Upper lobe of left lung (tissue), 6 donors: ENCODE measurements around the gene SENP7. TPM values are rescaled to one million over a fixed set of nuclear protein-coding genes. Genes with fewer than 3 reads are reported as not detected.
"Not testable (repeated sequence)": the region's sequence is repeated elsewhere in the genome, so short reads cannot be mapped to it uniquely, and the experiment has no call there.

Experiments
- ATAC-seq, 2 donors: fragments of 200-7000 bp; cut with Tn5 transposase; one replicate each; pipeline ENCODE4 v1.9.1; 2022; ENCODE audit warnings: mild to moderate bottlenecking in 2 of 2, moderate library complexity in 2 of 2; ENCODE audit not compliant: low FRiP score in 2 of 2
- DNase-seq, 2 donors: peaks; one replicate each; pipeline ENCODE4 v3.0.0-alpha.2; 2019 to 2020
- H3K27ac ChIP-seq, 4 donors: fragments of 200-600 bp; sonication (generic); one replicate each; pipeline ENCODE4 v1.5.1; 2016 to 2019
- H3K27me3 ChIP-seq, 4 donors: fragments of 200-600 bp; sonication (generic); one replicate each; pipeline ENCODE4 v1.5.1; 2017 to 2019
- H3K36me3 ChIP-seq, 4 donors: fragments of 200-600 bp; sonication (generic); one replicate each; pipeline ENCODE4 v1.5.1; 2016 to 2019
- H3K4me1 ChIP-seq, 4 donors: fragments of 200-600 bp; sonication (generic); one replicate each; pipeline ENCODE4 v1.5.1; 2018 to 2019
- H3K4me3 ChIP-seq, 4 donors: fragments of 200-600 bp; sonication (generic); one replicate each; pipeline ENCODE4 v1.5.1; 2017 to 2019; ENCODE audit warnings: mild to moderate bottlenecking in 2 of 4, moderate library complexity in 1 of 4
- H3K9me3 ChIP-seq, 4 donors: fragments of 200-600 bp; sonication (generic); one replicate each; pipeline ENCODE4 v1.5.1; 2018 to 2019
- CTCF ChIP-seq, 6 experiments: fragments of 450-650 bp in 4 of 6; fragments of 200-600 bp in 2 of 6; sonication (generic) in 2 of 6; IDR thresholded peaks; one replicate each; pipeline ENCODE4 v1.5.1; 2016 to 2019; ENCODE audit warnings: antibody characterized with exemption in 6 of 6
- EP300 ChIP-seq, 4 donors: sonication (generic); formaldehyde crosslinking; IDR thresholded peaks; one replicate each; pipeline ENCODE4 v1.5.1; 2017; ENCODE audit warnings: antibody characterized with exemption in 4 of 4, control low read depth in 2 of 4
- POLR2A ChIP-seq, 4 donors: fragments of 450-650 bp; IDR thresholded peaks; one replicate each; pipeline ENCODE4 v1.5.1; 2016 to 2017; ENCODE audit warnings: antibody characterized with exemption in 4 of 4, mild to moderate bottlenecking in 2 of 4
- POLR2AphosphoS5 ChIP-seq, 2 donors: sonication (generic); formaldehyde crosslinking; IDR thresholded peaks; one replicate each; pipeline ENCODE4 v1.5.1; 2017; ENCODE audit warnings: antibody characterized with exemption in 2 of 2
- WGBS, 2 donors: methylation state at CpG; one replicate each; pipeline ENCODE4 v1.1.5; 2017 to 2018; 5-methylcytosine and 5-hydroxymethylcytosine counted together
- total RNA-seq, 6 donors: library from RNA; depleted of rRNA in 4 of 6; stranded (reverse); fragments of >200 nt in 4 of 6; gene quantifications; one replicate each; pipeline versions ENCODE4 v1.1.0 to v1.2.1, GENCODE V29; 2016 to 2021
- donor health status: DM: no; HTN: no; CAD: no; lungs with moderate emphysema.
- donor health status: DM: no; HTN: yes; CAD: no; lungs with severe emphysema.

The SENP7 gene
- total RNA-seq, 6 donors from 2014 or later: 6.0 to 34.6 (median 14.3) TPM

DNA sequence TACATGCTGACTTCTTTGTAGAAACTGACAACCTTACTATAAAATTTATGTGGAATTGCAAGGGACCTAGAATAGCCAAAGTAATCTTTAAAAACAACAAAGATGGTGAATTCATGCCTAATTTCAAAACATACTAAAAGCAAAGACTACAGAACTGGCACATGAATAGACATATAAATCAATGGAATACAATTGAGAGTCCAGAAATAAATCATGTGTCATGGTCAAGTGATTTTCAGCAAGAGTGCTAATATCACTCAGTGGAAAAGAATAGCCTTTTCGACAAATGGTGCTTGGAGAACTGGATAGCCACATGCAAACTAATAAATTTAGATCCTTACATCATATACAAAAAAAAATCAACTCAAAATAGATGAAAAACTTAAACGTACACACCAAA, 201.3 kb downstream of the SENP7 start:
- no peaks in the 10 kb centered on the region for H3K4me1 ChIP-seq
- no peaks in the 10 kb centered on the region for H3K27me3 ChIP-seq
- no peak overlapping the region for H3K27ac ChIP-seq
- H3K9me3 ChIP-seq: peaks cover 3 to 22% (median 13%) of the 10 kb centered on the region in 4 donors
- TF ChIP-seq EP300 (IDR thresholded peaks at IDR 0.05) (no peak), CTCF (IDR thresholded peaks at IDR 0.05) (no peak), POLR2A (IDR thresholded peaks at IDR 0.05) (no peak), POLR2AphosphoS5 (IDR thresholded peaks at IDR 0.05) (no peak)
- no peak overlapping the region for H3K4me3 ChIP-seq
- ATAC-seq (no peak), DNase-seq (no peak)
- no peaks in the 10 kb centered on the region for H3K36me3 ChIP-seq
- WGBS, 2 donors: 88% methylated on average over 2 of the region's 2 CpGs

GRCh38 chr3:101310978-101311375, 202.0 kb downstream of the SENP7 start:
- ATAC-seq (no peak), DNase-seq (no peak)
- Histone ChIP-seq H3K27me3 (no peaks in the 10 kb centered on the region), H3K27ac (no peak overlapping the region), H3K36me3 (no peaks in the 10 kb centered on the region), H3K9me3 (peaks cover 3 to 22% (median 13%) of the 10 kb centered on the region in 4 donors), H3K4me3 (no peak overlapping the region), H3K4me1 (no peaks in the 10 kb centered on the region)
- no peak for TF ChIP-seq EP300 (IDR thresholded peaks at IDR 0.05)
- no peak for TF ChIP-seq POLR2AphosphoS5 (IDR thresholded peaks at IDR 0.05)
- TF ChIP-seq CTCF (IDR thresholded peaks at IDR 0.05): no peak
- TF ChIP-seq POLR2A (IDR thresholded peaks at IDR 0.05): no peak

- not testable (repeated sequence) for H3K4me1 ChIP-seq, H3K27ac ChIP-seq, DNase-seq, H3K4me3 ChIP-seq, ATAC-seq, H3K36me3 ChIP-seq, H3K27me3 ChIP-seq
- H3K9me3 ChIP-seq: peaks cover 3 to 22% (median 13%) of the 10 kb centered on the region in 4 donors
Observed at GRCh38 chr3:101308147-101308772, 204.8 kb downstream of the SENP7 start.

GRCh38 chr3:101303836-101304235, 209.2 kb downstream of the SENP7 start:
- Histone ChIP-seq H3K4me3 (no peak overlapping the region), H3K36me3 (no peaks in the 10 kb centered on the region), H3K27ac (no peak overlapping the region), H3K27me3 (no peaks in the 10 kb centered on the region), H3K9me3 (peaks cover 3 to 17% (median 11%) of the 10 kb centered on the region in 4 donors), H3K4me1 (no peaks in the 10 kb centered on the region)
- TF ChIP-seq EP300 (IDR thresholded peaks at IDR 0.05) (no peak), POLR2A (IDR thresholded peaks at IDR 0.05) (no peak)
- DNase-seq (no peak), ATAC-seq (no peak)

GRCh38 chr3:101303089-101303731, 209.8 kb downstream of the SENP7 start:
- ATAC-seq: no peak
- DNase-seq: no peak
- no peak overlapping the region for H3K27ac ChIP-seq
- H3K27me3 ChIP-seq: no peaks in the 10 kb centered on the region
- 48 to 51% methylated on average over 5 of the region's 5 CpGs for WGBS, 2 donors
- no peak for TF ChIP-seq CTCF (IDR thresholded peaks at IDR 0.05)
- no peak for TF ChIP-seq POLR2AphosphoS5 (IDR thresholded peaks at IDR 0.05)
- TF ChIP-seq POLR2A (IDR thresholded peaks at IDR 0.05): no peak
- TF ChIP-seq EP300 (IDR thresholded peaks at IDR 0.05): no peak
- no peaks in the 10 kb centered on the region for H3K4me1 ChIP-seq
- H3K9me3 ChIP-seq: peaks cover 0 to 10% (median 5%) of the 10 kb centered on the region in 4 donors
- H3K4me3 ChIP-seq: no peak overlapping the region
- no peaks in the 10 kb centered on the region for H3K36me3 ChIP-seq

DNA sequence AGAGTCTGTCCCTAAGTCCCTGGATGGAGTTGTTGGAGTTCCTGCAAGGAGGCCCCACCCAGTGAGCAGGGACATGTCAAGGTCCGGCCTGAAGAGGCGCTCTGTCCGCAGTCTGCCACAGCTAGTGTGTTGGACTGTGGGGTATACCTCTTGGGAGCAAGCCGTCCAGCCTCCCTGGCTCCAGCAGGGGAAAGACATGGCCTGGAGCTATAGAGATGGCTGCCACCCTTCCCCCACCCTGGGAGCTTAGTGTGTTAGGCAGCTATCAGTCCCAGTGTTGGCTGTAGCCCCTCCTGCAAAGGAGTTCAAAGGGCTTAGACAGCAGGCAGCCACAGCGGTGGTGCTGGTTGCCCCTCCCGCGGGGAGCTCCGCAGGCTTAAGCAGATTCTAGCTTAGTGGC, 212.9 kb downstream of the SENP7 start:
- Histone ChIP-seq H3K9me3 (no peaks in the 10 kb centered on the region), H3K27me3 (no peaks in the 10 kb centered on the region), H3K27ac (no peak overlapping the region), H3K4me1 (no peaks in the 10 kb centered on the region), H3K36me3 (no peaks in the 10 kb centered on the region), H3K4me3 (no peak overlapping the region)
- no peak for TF ChIP-seq CTCF (IDR thresholded peaks at IDR 0.05)
- TF ChIP-seq EP300 (IDR thresholded peaks at IDR 0.05): no peak
- TF ChIP-seq POLR2AphosphoS5 (IDR thresholded peaks at IDR 0.05): no peak
- TF ChIP-seq POLR2A (IDR thresholded peaks at IDR 0.05): no peak
- DNase-seq (peak in 1 of 2 donors; percentile 40), ATAC-seq (no peak)
- WGBS, 2 donors: 85% methylated on average over 8 of the region's 8 CpGs; no CpG with 5 or more reads in 1 of the 2 donors
